NCI-H2171 treated with DMSO at 0.1 percent for 48 hours (cell line): ENCODE results near the gene SMG7.

ENCODE experiments used
- DNase-seq: peaks from one replicate; lab custom pipeline; 2025; lab: John Stamatoyannopoulos, UW

SMG7 gene

GRCh38 chr1:183565261-183565660 lies 93.0 kb downstream of the SMG7 start:
- no peak for DNase-seq

GRCh38 chr1:183566026-183566425 lies 93.7 kb downstream of the SMG7 start:
- no peak for DNase-seq

- peak; percentile 41 for DNase-seq
Observed at GRCh38 chr1:183567584-183567983, 95.3 kb downstream of the SMG7 start.

- DNase-seq: no peak
Observed at GRCh38 chr1:183568176-183569021, 96.1 kb downstream of the SMG7 start.

- DNase-seq: no peak
Observed at GRCh38 chr1:183569141-183569540, 96.8 kb downstream of the SMG7 start.

- DNase-seq: no peak
Observed at GRCh38 chr1:183569801-183570200, 97.5 kb downstream of the SMG7 start.

- DNase-seq: no peak
Observed at GRCh38 chr1:183570451-183570850, 98.2 kb downstream of the SMG7 start.

GRCh38 chr1:183571678-183572268 lies 99.5 kb downstream of the SMG7 start:
- DNase-seq: no peak

- DNase-seq: no peak
Observed at GRCh38 chr1:183572721-183573120, 100.4 kb downstream of the SMG7 start.

- no peak for DNase-seq
Observed at GRCh38 chr1:183575606-183576005, 103.3 kb downstream of the SMG7 start.

GRCh38 chr1:183576537-183576936 lies 104.2 kb downstream of the SMG7 start:
- no peak for DNase-seq

GRCh38 chr1:183577897-183578465 lies 105.7 kb downstream of the SMG7 start:
- no peak for DNase-seq

- no peak for DNase-seq
Observed at GRCh38 chr1:183578856-183579255, 106.6 kb downstream of the SMG7 start.

GRCh38 chr1:183580281-183580682 lies 108.0 kb downstream of the SMG7 start:
- DNase-seq: peak; percentile 93

- no peak for DNase-seq
Observed at GRCh38 chr1:183582021-183582713, 109.9 kb downstream of the SMG7 start.

- no peak for DNase-seq
Observed at GRCh38 chr1:183583466-183583865, 111.2 kb downstream of the SMG7 start.

- DNase-seq: no peak
Observed at GRCh38 chr1:183584147-183584546, 111.8 kb downstream of the SMG7 start.

- no peak for DNase-seq
Observed at GRCh38 chr1:183585038-183585437, 112.7 kb downstream of the SMG7 start.

GRCh38 chr1:183586455-183586854 lies 114.2 kb downstream of the SMG7 start:
- no peak for DNase-seq

- DNase-seq: no peak
Observed at GRCh38 chr1:183586926-183587325, 114.6 kb downstream of the SMG7 start.

- DNase-seq: no peak
Observed at GRCh38 chr1:183588827-183589226, 116.5 kb downstream of the SMG7 start.

- DNase-seq: no peak
Observed at GRCh38 chr1:183589384-183589783, 117.1 kb downstream of the SMG7 start.

GRCh38 chr1:183589874-183590243 lies 117.6 kb downstream of the SMG7 start:
- DNase-seq: no peak
